Neural cell (in vitro differentiated cells): Measurements from ENCODE around the gene ELP1. TPM values are rescaled to one million over a fixed set of nuclear protein-coding genes. Genes with fewer than 3 reads are reported as not detected.

Source experiments
- H2AFZ ChIP-seq: fragments of 200-600, 300-800 bp; sonication (generic), shearing (Covaris generic); 2 replicates; pipeline ENCODE4 v1.6.0; 2014; ENCODE audit warnings: low read depth, mild to moderate bottlenecking, antibody characterized with exemption, low read length, moderate library complexity
- H3F3A ChIP-seq: fragments of 200-600 bp; shearing (Covaris generic); 2 replicates; pipeline ENCODE4 v1.6.1; 2016; ENCODE audit warnings: mild to moderate bottlenecking, moderate library complexity, mixed read lengths, antibody characterized with exemption, low read length; ENCODE audit not compliant: insufficient read depth, poor library complexity, severe bottlenecking
- H3K27ac ChIP-seq: fragments of 200-600, 300-800 bp; sonication (generic), shearing (Covaris generic); 2 replicates; pipeline ENCODE4 v1.5.1; 2014; ENCODE audit warnings: mild to moderate bottlenecking, low read length, moderate library complexity
- H3K27me3 ChIP-seq: fragments of 300-800, 200-600 bp; sonication (generic), shearing (Covaris generic); 2 replicates; pipeline ENCODE4 v1.6.0; 2014; ENCODE audit warnings: mild to moderate bottlenecking, low read depth, low read length, moderate library complexity; ENCODE audit not compliant: insufficient read depth
- H3K36me3 ChIP-seq: fragments of 300-800, 200-600 bp; sonication (generic), shearing (Covaris generic); 2 replicates; pipeline ENCODE4 v1.5.1; 2014; ENCODE audit warnings: mild to moderate bottlenecking, antibody characterized with exemption, low read length, moderate library complexity; ENCODE audit not compliant: insufficient read depth
- H3K4me2 ChIP-seq: fragments of 300-800, 200-600 bp; sonication (generic), shearing (Covaris generic); 2 replicates; pipeline ENCODE4 v1.6.0; 2014; ENCODE audit warnings: mild to moderate bottlenecking, low read length
- H3K4me3 ChIP-seq: fragments of 300-800, 200-600 bp; sonication (generic), shearing (Covaris generic); 2 replicates; pipeline ENCODE4 v1.5.1; 2014; ENCODE audit warnings: mild to moderate bottlenecking, low read length, moderate library complexity
- H3K79me2 ChIP-seq: fragments of 200-600 bp; shearing (Covaris generic); replicated peaks from 2 replicates; pipeline ENCODE4 v1.6.0; 2014; ENCODE audit warnings: mild to moderate bottlenecking, low read length, moderate library complexity; ENCODE audit not compliant: insufficient read depth
- H3K9ac ChIP-seq: fragments of 300-800, 200-600 bp; sonication (generic), shearing (Covaris generic); 2 replicates; pipeline ENCODE4 v1.6.1; 2016; ENCODE audit warnings: mild to moderate bottlenecking, low read length, mixed read lengths
- H3K9me2 ChIP-seq: fragments of 200-600 bp; shearing (Covaris generic); 2 replicates; pipeline ENCODE4 v1.6.1; 2016; ENCODE audit warnings: mild to moderate bottlenecking, low read length, mixed read lengths; ENCODE audit not compliant: insufficient read depth
- H3K9me3 ChIP-seq: fragments of 200-600, 300-800 bp; sonication (generic), shearing (Covaris generic); 2 replicates; pipeline ENCODE4 v1.6.1; 2016; ENCODE audit warnings: mild to moderate bottlenecking, mixed run types, low read length, moderate library complexity, mixed read lengths
- H4K20me1 ChIP-seq: fragments of 200-600 bp; shearing (Covaris generic); 2 replicates; pipeline ENCODE4 v1.6.1; 2016; ENCODE audit warnings: mild to moderate bottlenecking, mixed run types; ENCODE audit not compliant: insufficient read depth
- EP300 ChIP-seq: fragments of 450-650 bp; conservative IDR thresholded peaks from 2 replicates; pipeline ENCODE4 v1.6.1; 2014; ENCODE audit warnings: antibody characterized with exemption, mild to moderate bottlenecking, moderate library complexity; ENCODE audit not compliant: poor library complexity, severe bottlenecking
- EZH2 ChIP-seq: fragments of 200-600, 300-800 bp; shearing (Covaris generic), sonication (generic); IDR thresholded peaks from 2 replicates; pipeline ENCODE4 v1.6.1; 2014; ENCODE audit warnings: antibody characterized with exemption, low read length, borderline replicate concordance, mild to moderate bottlenecking; ENCODE audit not compliant: insufficient read depth, poor library complexity, severe bottlenecking
- MXI1 ChIP-seq: fragments of 450-650 bp; conservative IDR thresholded peaks from 2 replicates; pipeline ENCODE4 v1.6.1; 2014; ENCODE audit warnings: antibody characterized with exemption, mild to moderate bottlenecking; ENCODE audit not compliant: poor library complexity, severe bottlenecking
- POLR2AphosphoS5 ChIP-seq: IDR thresholded peaks from 2 replicates; pipeline ENCODE4 v1.6.1; 2012
- RAD21 ChIP-seq: fragments of 450-650 bp; conservative IDR thresholded peaks from 2 replicates; pipeline ENCODE4 v1.6.1; 2014; ENCODE audit warnings: antibody characterized with exemption, mild to moderate bottlenecking, moderate library complexity
- REST ChIP-seq: IDR thresholded peaks from 2 replicates; pipeline ENCODE4 v1.6.1; 2012; ENCODE audit warnings: borderline replicate concordance
- SMC3 ChIP-seq: fragments of 450-650 bp; conservative IDR thresholded peaks from 2 replicates; pipeline ENCODE4 v1.6.1; 2014; ENCODE audit warnings: antibody characterized with exemption, mild to moderate bottlenecking, moderate library complexity; ENCODE audit not compliant: poor library complexity
- TAF1 ChIP-seq: IDR thresholded peaks from 2 replicates; pipeline ENCODE4 v1.6.1; 2012; ENCODE audit warnings: low read depth
- polyA plus RNA-seq: library from polyadenylated mRNA; depleted of rRNA; stranded (reverse); fragments of >200 nt; gene quantifications from 2 replicates; pipeline ENCODE4 v1.2.3, GENCODE V29; 2014
- TF ChIP-seq, protein P1 (sequence below): fragments of 450-650 bp; IDR thresholded peaks from 2 replicates; pipeline ENCODE4 v1.5.1; 2014; ENCODE audit warnings: antibody characterized with exemption, mild to moderate bottlenecking, moderate library complexity; ENCODE audit not compliant: poor library complexity, severe bottlenecking

The ELP1 gene
- polyA plus RNA-seq, 1 donor from 2014 or later: 112 TPM

GRCh38 chr9:108863891-108864290 is 70.0 kb downstream of the ELP1 start:
- Histone ChIP-seq H3F3A (peaks cover 7% of the 10 kb centered on the region), H3K4me2 (no peak overlapping the region), H2AFZ (no peak overlapping the region), H3K9me2 (no peaks in the 10 kb centered on the region), H4K20me1 (no peaks in the 10 kb centered on the region), H3K9me3 (no peaks in the 10 kb centered on the region), H3K27me3 (no peaks in the 10 kb centered on the region), H3K79me2 (no peaks in the 10 kb centered on the region), H3K36me3 (peaks cover 11% of the 10 kb centered on the region), H3K4me3 (no peak overlapping the region), H3K9ac (no peak overlapping the region), H3K27ac (no peak overlapping the region)
- TF ChIP-seq POLR2AphosphoS5 (no peak), REST (no peak), MXI1 (no peak), RAD21 (no peak), TAF1 (no peak), EP300 (no peak), SMC3 (no peak), EZH2 (no peak)
- TF ChIP-seq, protein P1, sequence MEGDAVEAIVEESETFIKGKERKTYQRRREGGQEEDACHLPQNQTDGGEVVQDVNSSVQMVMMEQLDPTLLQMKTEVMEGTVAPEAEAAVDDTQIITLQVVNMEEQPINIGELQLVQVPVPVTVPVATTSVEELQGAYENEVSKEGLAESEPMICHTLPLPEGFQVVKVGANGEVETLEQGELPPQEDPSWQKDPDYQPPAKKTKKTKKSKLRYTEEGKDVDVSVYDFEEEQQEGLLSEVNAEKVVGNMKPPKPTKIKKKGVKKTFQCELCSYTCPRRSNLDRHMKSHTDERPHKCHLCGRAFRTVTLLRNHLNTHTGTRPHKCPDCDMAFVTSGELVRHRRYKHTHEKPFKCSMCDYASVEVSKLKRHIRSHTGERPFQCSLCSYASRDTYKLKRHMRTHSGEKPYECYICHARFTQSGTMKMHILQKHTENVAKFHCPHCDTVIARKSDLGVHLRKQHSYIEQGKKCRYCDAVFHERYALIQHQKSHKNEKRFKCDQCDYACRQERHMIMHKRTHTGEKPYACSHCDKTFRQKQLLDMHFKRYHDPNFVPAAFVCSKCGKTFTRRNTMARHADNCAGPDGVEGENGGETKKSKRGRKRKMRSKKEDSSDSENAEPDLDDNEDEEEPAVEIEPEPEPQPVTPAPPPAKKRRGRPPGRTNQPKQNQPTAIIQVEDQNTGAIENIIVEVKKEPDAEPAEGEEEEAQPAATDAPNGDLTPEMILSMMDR: no peak

GRCh38 chr9:108861997-108862396 is 71.9 kb downstream of the ELP1 start, which contains the start of gene ACTL7A:
ACTL7A (plus strand) TSS chr9:108862266; CDS start chr9:108862323, 57 bp downstream.
- no peak within 1 kb of the TSS for H3K4me2 ChIP-seq
- H3K79me2 ChIP-seq: no peaks in the 10 kb centered on the region
- TF ChIP-seq EP300: no peak
- TF ChIP-seq, protein P1: no peak
- no peak for TF ChIP-seq SMC3
- no peak for TF ChIP-seq RAD21
- TF ChIP-seq MXI1: no peak
- TF ChIP-seq POLR2AphosphoS5: no peak
- TF ChIP-seq EZH2: no peak
- TF ChIP-seq REST: no peak
- TF ChIP-seq TAF1: no peak
- H3K27ac ChIP-seq: no peak within 1 kb of the TSS
- H3K36me3 ChIP-seq: peaks cover 2% of the 10 kb centered on the region
- no peaks in the 10 kb centered on the region for H4K20me1 ChIP-seq
- H3F3A ChIP-seq: no peaks in the 10 kb centered on the region
- no peak within 1 kb of the TSS for H3K4me3 ChIP-seq
- H2AFZ ChIP-seq: no peak within 1 kb of the TSS
- H3K9me2 ChIP-seq: no peaks in the 10 kb centered on the region
- H3K27me3 ChIP-seq: no peaks in the 10 kb centered on the region
- H3K9ac ChIP-seq: no peak within 1 kb of the TSS
- no peaks in the 10 kb centered on the region for H3K9me3 ChIP-seq
